GM12892 (cell line): ENCODE results near the gene CCDC88A.

ENCODE experiments used
- POLR2A ChIP-seq: IDR thresholded peaks from 2 replicates; pipeline ENCODE4 v1.6.1; 2011; ENCODE audit warnings: low read depth, low read length, control low read depth
- POLR2AphosphoS5 ChIP-seq: IDR thresholded peaks from 2 replicates; pipeline ENCODE4 v1.6.1; 2011; ENCODE audit warnings: low read depth, low read length, control low read depth

- TF ChIP-seq POLR2AphosphoS5 (no peak), POLR2A (no peak)
These were observed 92.0 kb downstream of the CCDC88A start for GRCh38 chr2:55327470-55328230.
